Type B pancreatic cell (in vitro differentiated cells): ENCODE results near the gene RRBP1. TPM values are rescaled to one million over a fixed set of nuclear protein-coding genes. Genes with fewer than 3 reads are reported as not detected.
A peak's percentile ranks its signal among the peaks of the same experiment; 100 is the strongest.

Experiments
- DNase-seq: peaks from one replicate; pipeline ENCODE4 v3.0.0; 2021; ENCODE audit warnings: mixed read lengths; ENCODE audit not compliant: unreplicated experiment; ENCODE audit errors: extremely low spot score
- H3K27ac Mint-ChIP-seq: 2 replicates; pipeline ENCODE4 v1.8.0; 2021; ENCODE audit warnings: mild to moderate bottlenecking, mixed read lengths
- H3K27me3 Mint-ChIP-seq: 2 replicates; pipeline ENCODE4 v1.8.0; 2021; ENCODE audit warnings: mixed read lengths
- H3K36me3 Mint-ChIP-seq: 2 replicates; pipeline ENCODE4 v1.8.0; 2021; ENCODE audit warnings: mixed read lengths
- H3K4me1 Mint-ChIP-seq: one replicate; pipeline ENCODE4 v1.8.0; 2021; ENCODE audit warnings: mixed read lengths; ENCODE audit not compliant: unreplicated experiment
- H3K4me3 Mint-ChIP-seq: 2 replicates; pipeline ENCODE4 v1.8.0; 2021; ENCODE audit warnings: mild to moderate bottlenecking, mixed read lengths
- H3K9me3 Mint-ChIP-seq: 2 replicates; pipeline ENCODE4 v1.8.0; 2021; ENCODE audit warnings: mixed read lengths
- CTCF ChIP-seq: fragments of 200-600 bp; sonication (generic); conservative IDR thresholded peaks from 2 replicates; pipeline ENCODE4 v1.5.0; 2021; ENCODE audit warnings: antibody characterized with exemption, mild to moderate bottlenecking
- total RNA-seq: library from RNA; stranded (reverse); gene quantifications from 2 replicates; pipeline ENCODE4 v1.2.1, GENCODE V29; 2021; ENCODE audit warnings: low replicate concordance

Gene RRBP1
- total RNA-seq, 1 donor from 2014 or later = 161 TPM

DNA sequence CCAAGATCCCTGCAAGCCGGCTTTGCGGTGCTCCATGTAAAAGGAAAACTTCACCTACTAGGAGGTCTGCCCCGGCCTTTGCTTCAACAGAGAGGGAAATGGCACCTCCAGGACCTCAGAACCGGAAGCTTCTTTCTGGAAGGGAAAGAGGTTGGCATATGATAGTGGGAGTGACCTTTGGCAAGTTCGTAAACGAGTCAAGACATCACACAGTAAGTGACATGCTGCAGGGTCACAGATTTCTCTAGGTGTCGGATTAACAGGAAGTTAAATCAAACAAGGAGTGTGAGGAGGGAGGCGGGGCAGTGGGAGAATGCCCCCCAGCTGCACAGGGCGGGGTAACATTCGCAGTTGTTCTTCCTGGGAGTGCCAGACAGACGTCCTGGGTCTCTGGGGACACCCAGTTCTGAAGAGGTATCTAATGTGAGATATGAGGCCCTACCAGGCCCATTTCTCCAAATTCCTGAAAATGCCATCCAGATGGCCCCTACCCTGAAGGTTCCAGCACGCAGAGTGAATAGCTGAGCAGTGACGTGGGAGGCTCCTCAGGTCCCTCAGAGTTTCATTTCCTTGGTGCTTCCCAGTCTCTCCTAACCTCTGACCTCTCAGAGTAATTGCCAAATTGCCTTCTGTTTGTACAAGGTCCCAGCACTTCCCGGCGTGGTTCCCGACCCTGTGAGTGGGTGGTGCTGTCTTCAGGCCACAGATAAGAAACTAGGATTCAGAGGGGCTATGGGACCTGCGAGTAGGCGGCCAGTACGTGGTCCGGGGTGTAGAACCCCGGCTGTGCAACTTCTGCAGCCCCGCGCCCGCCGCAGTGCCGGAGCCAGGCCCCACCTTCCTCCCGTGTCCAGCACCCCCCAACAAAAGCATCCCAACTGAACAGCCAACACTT, 1.9 kb downstream of the RRBP1 start:
- peaks cover 15% of the 10 kb centered on the region for H3K27me3 Mint-ChIP-seq
- peak overlapping the region; percentile 88 for H3K4me3 Mint-ChIP-seq
- H3K9me3 Mint-ChIP-seq = no peaks in the 10 kb centered on the region
- H3K4me1 Mint-ChIP-seq = peaks cover 42% of the 10 kb centered on the region
- TF ChIP-seq CTCF = no peak
- H3K36me3 Mint-ChIP-seq = peaks cover 18% of the 10 kb centered on the region
- DNase-seq = no peak
- H3K27ac Mint-ChIP-seq = peak overlapping the region; percentile 95

DNA sequence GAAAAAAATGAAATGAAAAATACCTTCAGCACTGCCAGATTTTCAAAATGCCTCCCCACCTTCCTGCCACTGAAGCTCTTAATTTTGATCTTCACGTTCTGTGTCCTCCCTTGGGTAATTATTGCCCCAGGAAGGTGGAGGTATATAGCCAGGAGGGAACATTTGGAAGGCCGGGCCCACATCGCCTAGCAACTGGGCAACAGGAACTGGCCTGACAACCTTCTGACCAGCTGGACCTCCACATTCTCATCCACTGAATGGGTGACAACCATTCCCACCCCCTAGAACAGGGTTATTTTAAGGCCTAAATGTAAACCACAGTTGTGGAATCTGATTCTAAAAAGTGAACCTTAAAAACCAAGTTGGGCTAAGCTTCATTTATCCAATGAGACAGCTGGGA, 3.2 kb downstream of the RRBP1 start:
- Mint-ChIP-seq H3K27ac (peak overlapping the region; percentile 82), H3K4me1 (peaks cover 46% of the 10 kb centered on the region), H3K9me3 (no peaks in the 10 kb centered on the region), H3K27me3 (peaks cover 6% of the 10 kb centered on the region), H3K36me3 (peaks cover 23% of the 10 kb centered on the region), H3K4me3 (no peak overlapping the region)
- DNase-seq = no peak
- TF ChIP-seq CTCF = no peak

GRCh38 chr20:17678295-17678694, 3.7 kb downstream of the RRBP1 start:
- no peaks in the 10 kb centered on the region for H3K9me3 Mint-ChIP-seq
- H3K36me3 Mint-ChIP-seq = peaks cover 24% of the 10 kb centered on the region

GRCh38 chr20:17676942-17677341, 5.1 kb downstream of the RRBP1 start:
- no peaks in the 10 kb centered on the region for H3K27me3 Mint-ChIP-seq
- no peak for DNase-seq
- peaks cover 29% of the 10 kb centered on the region for H3K36me3 Mint-ChIP-seq
- no peak overlapping the region for H3K4me3 Mint-ChIP-seq
- peaks cover 41% of the 10 kb centered on the region for H3K4me1 Mint-ChIP-seq
- H3K27ac Mint-ChIP-seq = peak overlapping the region; percentile 11
- H3K9me3 Mint-ChIP-seq = no peaks in the 10 kb centered on the region
- TF ChIP-seq CTCF = no peak

More at GRCh38 chr20:17678295-17678694, 3.7 kb downstream of the RRBP1 start:
- Mint-ChIP-seq H3K4me1 (peaks cover 44% of the 10 kb centered on the region), H3K27ac (peak overlapping the region; percentile 82), H3K27me3 (peaks cover 4% of the 10 kb centered on the region), H3K4me3 (no peak overlapping the region)
- DNase-seq = no peak
- no peak for TF ChIP-seq CTCF

DNA sequence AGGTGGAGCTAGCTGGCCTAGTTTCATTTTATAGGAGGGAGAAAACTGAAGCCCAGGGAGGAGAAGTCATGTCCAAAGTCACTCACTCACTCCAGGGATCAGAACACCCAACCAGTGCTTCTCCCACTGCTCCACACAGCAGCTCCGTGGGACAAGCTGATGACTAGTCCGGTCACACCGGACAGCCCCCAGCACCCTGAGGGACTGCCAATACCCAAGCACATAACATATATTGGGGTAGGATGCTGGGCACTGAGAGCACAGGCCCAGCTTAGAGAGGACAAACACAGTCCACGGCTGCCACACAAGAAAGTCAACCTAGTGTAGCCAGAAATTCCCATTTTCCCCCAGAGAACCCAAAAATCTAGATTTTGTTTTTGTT, 5.7 kb downstream of the RRBP1 start:
- Mint-ChIP-seq H3K36me3 (peaks cover 29% of the 10 kb centered on the region), H3K4me1 (peaks cover 41% of the 10 kb centered on the region), H3K4me3 (no peak overlapping the region), H3K27ac (peak overlapping the region; percentile 70), H3K9me3 (no peaks in the 10 kb centered on the region), H3K27me3 (no peaks in the 10 kb centered on the region)
- no peak for DNase-seq
- no peak for TF ChIP-seq CTCF
